Esophagus muscularis mucosa (tissue), 4 donors: Measurements from ENCODE around the gene SENP3.

Source experiments
- EP300 ChIP-seq: sonication (generic); formaldehyde crosslinking; IDR thresholded peaks from one replicate; pipeline ENCODE4 v1.6.1; 2017; ENCODE audit warnings: antibody characterized with exemption
- POLR2A ChIP-seq: fragments of 450-650 bp; IDR thresholded peaks from one replicate; pipeline ENCODE4 v1.6.1; 2017; ENCODE audit warnings: antibody characterized with exemption, moderate library complexity, mild to moderate bottlenecking, low read depth
- POLR2AphosphoS5 ChIP-seq, 2 donors: sonication (generic); formaldehyde crosslinking; IDR thresholded peaks; one replicate each; pipeline ENCODE4 v1.6.1; 2017; ENCODE audit warnings: antibody characterized with exemption in 2 of 2
- TF ChIP-seq, protein P1 (sequence below), 3 experiments: fragments of 200-600 bp in 2 of 3; fragments of 450-650 bp in 1 of 3; sonication (generic) in 2 of 3; IDR thresholded peaks; one replicate each; pipeline ENCODE4 v1.5.1; 2017 to 2019; ENCODE audit warnings: antibody characterized with exemption in 3 of 3, mild to moderate bottlenecking in 2 of 3, moderate library complexity in 1 of 3

DNA sequence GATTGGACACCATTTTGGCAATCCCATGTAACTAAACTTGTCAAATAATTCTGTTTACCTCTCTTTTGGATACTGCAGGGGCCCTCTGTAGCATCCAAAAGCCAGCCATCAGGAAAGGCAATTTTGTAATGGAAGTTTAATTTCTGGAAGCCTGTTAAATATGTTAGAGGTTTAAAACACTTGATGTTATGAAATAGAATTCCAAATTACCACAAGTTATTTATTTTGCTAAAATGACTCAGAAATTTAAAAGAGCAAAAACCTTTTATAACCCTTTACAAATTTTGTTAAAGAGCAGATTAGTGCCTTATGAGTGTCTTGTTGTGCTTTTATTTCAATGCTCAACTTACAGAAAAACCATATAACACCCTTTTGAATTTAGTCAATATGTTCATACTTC, 32.9 kb upstream of the SENP3 start:
- TF ChIP-seq POLR2A (no peak), POLR2AphosphoS5 (IDR thresholded peaks at IDR 0.05) (no peak), EP300 (no peak)
- TF ChIP-seq, protein P1, sequence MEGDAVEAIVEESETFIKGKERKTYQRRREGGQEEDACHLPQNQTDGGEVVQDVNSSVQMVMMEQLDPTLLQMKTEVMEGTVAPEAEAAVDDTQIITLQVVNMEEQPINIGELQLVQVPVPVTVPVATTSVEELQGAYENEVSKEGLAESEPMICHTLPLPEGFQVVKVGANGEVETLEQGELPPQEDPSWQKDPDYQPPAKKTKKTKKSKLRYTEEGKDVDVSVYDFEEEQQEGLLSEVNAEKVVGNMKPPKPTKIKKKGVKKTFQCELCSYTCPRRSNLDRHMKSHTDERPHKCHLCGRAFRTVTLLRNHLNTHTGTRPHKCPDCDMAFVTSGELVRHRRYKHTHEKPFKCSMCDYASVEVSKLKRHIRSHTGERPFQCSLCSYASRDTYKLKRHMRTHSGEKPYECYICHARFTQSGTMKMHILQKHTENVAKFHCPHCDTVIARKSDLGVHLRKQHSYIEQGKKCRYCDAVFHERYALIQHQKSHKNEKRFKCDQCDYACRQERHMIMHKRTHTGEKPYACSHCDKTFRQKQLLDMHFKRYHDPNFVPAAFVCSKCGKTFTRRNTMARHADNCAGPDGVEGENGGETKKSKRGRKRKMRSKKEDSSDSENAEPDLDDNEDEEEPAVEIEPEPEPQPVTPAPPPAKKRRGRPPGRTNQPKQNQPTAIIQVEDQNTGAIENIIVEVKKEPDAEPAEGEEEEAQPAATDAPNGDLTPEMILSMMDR (IDR thresholded peaks at IDR 0.05) = no peak
